Suprapubic skin (tissue), 4 donors: ENCODE data around the gene ATP5MK. TPM values are rescaled to one million over a fixed set of nuclear protein-coding genes. Genes with fewer than 3 reads are reported as not detected.
"Not testable (repeated sequence)": the region's sequence is repeated elsewhere in the genome, so short reads cannot be mapped to it uniquely, and the experiment has no call there.

ENCODE experiments used
- DNase-seq, 2 donors: peaks; one replicate each; pipeline ENCODE4 v3.0.0-alpha.2; 2019; ENCODE audit warnings: low spot score in 2 of 2
- H3K27ac ChIP-seq: fragments of 200-600 bp; sonication (generic); one replicate; pipeline ENCODE4 v1.5.1; 2019
- H3K27me3 ChIP-seq: fragments of 200-600 bp; sonication (generic); one replicate; pipeline ENCODE4 v1.5.1; 2019
- H3K36me3 ChIP-seq: fragments of 200-600 bp; sonication (generic); one replicate; pipeline ENCODE4 v1.5.1; 2019
- H3K4me1 ChIP-seq: fragments of 200-600 bp; sonication (generic); one replicate; pipeline ENCODE4 v1.5.1; 2019
- H3K4me3 ChIP-seq: fragments of 200-600 bp; sonication (generic); one replicate; pipeline ENCODE4 v1.5.1; 2019; ENCODE audit warnings: mild to moderate bottlenecking
- H3K9me3 ChIP-seq: fragments of 200-600 bp; sonication (generic); one replicate; pipeline ENCODE4 v1.5.1; 2019
- EP300 ChIP-seq: sonication (generic); formaldehyde crosslinking; IDR thresholded peaks from one replicate; pipeline ENCODE4 v1.6.1; 2017; ENCODE audit warnings: antibody characterized with exemption
- POLR2A ChIP-seq, 2 donors: fragments of 450-650 bp; IDR thresholded peaks; one replicate each; pipeline ENCODE4 v1.6.1; 2017; ENCODE audit warnings: antibody characterized with exemption in 2 of 2, mild to moderate bottlenecking in 2 of 2, moderate library complexity in 2 of 2
- POLR2AphosphoS5 ChIP-seq, 3 donors: sonication (generic); formaldehyde crosslinking; IDR thresholded peaks; one replicate each; pipeline ENCODE4 v1.6.1; 2017; ENCODE audit warnings: antibody characterized with exemption in 3 of 3
- WGBS: methylation state at CpG from one replicate; pipeline ENCODE4 v1.1.5; 2018; 5-methylcytosine and 5-hydroxymethylcytosine counted together
- total RNA-seq, 4 donors: library from RNA; depleted of rRNA; stranded (reverse); fragments of >200 nt; gene quantifications; one replicate each; pipeline ENCODE4 v1.1.0, GENCODE V29; 2016
- TF ChIP-seq, protein P1 (sequence below), 2 donors: fragments of 200-600 bp in 1 of 2; fragments of 450-650 bp in 1 of 2; sonication (generic) in 1 of 2; IDR thresholded peaks; one replicate each; pipeline ENCODE4 v1.5.1; 2016 to 2019; ENCODE audit warnings: antibody characterized with exemption in 2 of 2, mild to moderate bottlenecking in 1 of 2, moderate library complexity in 1 of 2

ATP5MK gene
- total RNA-seq, 4 donors from 2014 or later: 92.4 to 207 (median 167) TPM

- H3K36me3 ChIP-seq: peaks cover under 1% of the 10 kb centered on the region
- TF ChIP-seq POLR2A (IDR thresholded peaks at IDR 0.05) (peak in 1 of 2 donors; percentile 86), POLR2AphosphoS5 (IDR thresholded peaks at IDR 0.05) (peak in 2 of 3 donors; percentile 67 to 88), EP300 (no peak)
- TF ChIP-seq, protein P1, sequence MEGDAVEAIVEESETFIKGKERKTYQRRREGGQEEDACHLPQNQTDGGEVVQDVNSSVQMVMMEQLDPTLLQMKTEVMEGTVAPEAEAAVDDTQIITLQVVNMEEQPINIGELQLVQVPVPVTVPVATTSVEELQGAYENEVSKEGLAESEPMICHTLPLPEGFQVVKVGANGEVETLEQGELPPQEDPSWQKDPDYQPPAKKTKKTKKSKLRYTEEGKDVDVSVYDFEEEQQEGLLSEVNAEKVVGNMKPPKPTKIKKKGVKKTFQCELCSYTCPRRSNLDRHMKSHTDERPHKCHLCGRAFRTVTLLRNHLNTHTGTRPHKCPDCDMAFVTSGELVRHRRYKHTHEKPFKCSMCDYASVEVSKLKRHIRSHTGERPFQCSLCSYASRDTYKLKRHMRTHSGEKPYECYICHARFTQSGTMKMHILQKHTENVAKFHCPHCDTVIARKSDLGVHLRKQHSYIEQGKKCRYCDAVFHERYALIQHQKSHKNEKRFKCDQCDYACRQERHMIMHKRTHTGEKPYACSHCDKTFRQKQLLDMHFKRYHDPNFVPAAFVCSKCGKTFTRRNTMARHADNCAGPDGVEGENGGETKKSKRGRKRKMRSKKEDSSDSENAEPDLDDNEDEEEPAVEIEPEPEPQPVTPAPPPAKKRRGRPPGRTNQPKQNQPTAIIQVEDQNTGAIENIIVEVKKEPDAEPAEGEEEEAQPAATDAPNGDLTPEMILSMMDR (IDR thresholded peaks at IDR 0.05): no peak
- no peaks in the 10 kb centered on the region for H3K9me3 ChIP-seq
- H3K4me1 ChIP-seq: peaks cover 12% of the 10 kb centered on the region
- under 1% methylated on average over 22 of the region's 81 CpGs for WGBS
- peak within 1 kb of the TSS; percentile 91 for H3K4me3 ChIP-seq
- peak; percentile 93 for DNase-seq
- peak within 1 kb of the TSS; percentile 91 for H3K27ac ChIP-seq
- no peaks in the 10 kb centered on the region for H3K27me3 ChIP-seq
Observed at GRCh38 chr10:103367782-103368518, 28.3 kb downstream of the ATP5MK start, which contains the start of gene TAF5. TSS of gene TAF5 (plus strand) at chr10:103367976. CDS start at chr10:103367990, 14 bp downstream.

DNA sequence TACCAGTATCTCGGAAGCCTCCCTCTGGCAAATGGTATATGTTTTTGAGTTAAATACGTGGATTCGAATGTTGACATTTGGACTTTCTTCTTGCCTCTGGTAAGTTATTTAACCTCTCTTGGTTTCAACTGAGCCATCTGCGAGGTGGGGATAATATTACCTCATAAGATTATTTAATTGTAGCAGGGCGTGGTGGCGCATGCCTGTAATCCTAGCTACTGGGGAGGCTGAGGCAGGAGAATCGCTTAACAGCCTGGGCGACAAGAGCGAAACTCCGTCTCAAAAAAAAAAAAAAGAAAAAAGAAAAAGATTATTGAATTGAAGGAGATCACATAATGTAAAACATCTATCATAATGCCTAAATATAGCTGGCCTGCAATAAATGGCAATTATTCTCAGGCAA is 28.9 kb downstream of the ATP5MK start:
- no peak for TF ChIP-seq EP300
- TF ChIP-seq POLR2AphosphoS5 (IDR thresholded peaks at IDR 0.05): no peak
- TF ChIP-seq, protein P1 (IDR thresholded peaks at IDR 0.05): no peak
- no peak for TF ChIP-seq POLR2A (IDR thresholded peaks at IDR 0.05)
- Histone ChIP-seq H3K27me3 (no peaks in the 10 kb centered on the region), H3K36me3 (no peaks in the 10 kb centered on the region), H3K4me3 (peak overlapping the region; percentile 91), H3K27ac (peak overlapping the region; percentile 91), H3K4me1 (peaks cover 12% of the 10 kb centered on the region), H3K9me3 (no peaks in the 10 kb centered on the region)
- DNase-seq: no peak
- 47% methylated on average over 10 of the region's 10 CpGs for WGBS

DNA sequence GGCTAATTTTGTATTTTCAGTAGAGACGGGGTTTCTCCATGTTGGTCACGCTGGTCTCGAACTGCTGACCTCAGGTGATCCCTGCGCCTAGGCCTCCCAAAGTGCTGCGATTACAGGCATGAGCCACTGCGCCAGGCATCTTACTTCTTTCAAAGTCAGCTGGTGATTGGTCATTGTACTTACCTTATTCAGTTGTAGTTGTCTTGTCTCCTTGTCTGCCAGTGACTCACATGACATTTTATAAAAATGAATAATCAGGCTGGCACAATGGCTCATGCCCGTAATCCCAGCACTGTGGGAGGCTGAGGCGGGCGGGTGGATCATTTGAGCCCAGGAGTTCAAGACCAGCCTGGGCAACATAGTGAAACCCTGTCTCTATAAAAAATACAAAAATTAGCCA is 35.5 kb downstream of the ATP5MK start:
- WGBS: 89% methylated on average over 9 of the region's 9 CpGs
- DNase-seq, H3K36me3 ChIP-seq, H3K4me3 ChIP-seq, H3K27ac ChIP-seq, H3K4me1 ChIP-seq, H3K27me3 ChIP-seq, H3K9me3 ChIP-seq: not testable (repeated sequence)

- H3K36me3 ChIP-seq, H3K27ac ChIP-seq, H3K27me3 ChIP-seq, DNase-seq, H3K4me1 ChIP-seq, H3K4me3 ChIP-seq, H3K9me3 ChIP-seq: not testable (repeated sequence)
- 94% methylated on average over 4 of the region's 4 CpGs for WGBS
Observed at GRCh38 chr10:103359493-103359892, 36.8 kb downstream of the ATP5MK start.

DNA sequence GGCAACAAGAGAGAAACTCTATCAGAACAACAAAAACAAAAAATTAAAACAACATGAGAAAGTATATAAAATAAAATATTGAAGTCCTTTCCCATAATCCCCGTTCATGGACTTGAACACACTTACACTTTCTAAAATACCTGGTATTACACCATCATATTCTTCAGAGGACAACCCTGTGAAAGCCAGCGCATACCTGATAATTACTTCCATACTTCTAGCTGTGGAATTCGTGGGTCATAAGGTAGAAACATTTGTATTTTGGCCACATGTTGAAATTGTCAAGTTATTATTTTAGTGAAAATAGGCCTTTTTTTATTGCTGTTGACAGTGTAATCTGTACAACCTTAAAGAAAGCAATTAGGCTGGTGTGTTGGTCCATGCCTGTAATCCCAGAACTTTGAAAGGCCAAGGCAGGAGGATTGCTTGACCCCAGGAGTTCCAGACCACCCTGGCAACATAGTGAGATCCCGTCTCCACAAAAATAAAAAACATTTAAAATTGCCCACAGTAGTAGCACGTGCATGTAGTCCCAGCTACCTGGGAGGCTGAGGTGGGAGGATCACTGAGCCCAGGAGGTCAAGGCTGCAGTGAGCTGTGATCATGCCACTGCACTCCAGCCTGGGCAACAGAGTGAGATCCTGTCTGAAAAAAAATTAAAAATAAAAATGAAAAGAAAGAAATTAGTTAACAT is 40.2 kb downstream of the ATP5MK start:
- no peak overlapping the region for H3K27ac ChIP-seq
- H3K36me3 ChIP-seq: no peaks in the 10 kb centered on the region
- WGBS: 75% methylated on average over 5 of the region's 5 CpGs
- H3K9me3 ChIP-seq: no peaks in the 10 kb centered on the region
- TF ChIP-seq POLR2A (IDR thresholded peaks at IDR 0.05) (no peak), POLR2AphosphoS5 (IDR thresholded peaks at IDR 0.05) (no peak), EP300 (no peak)
- TF ChIP-seq, protein P1 (IDR thresholded peaks at IDR 0.05): no peak
- H3K4me3 ChIP-seq: no peak overlapping the region
- DNase-seq: no peak
- H3K27me3 ChIP-seq: no peaks in the 10 kb centered on the region
- no peaks in the 10 kb centered on the region for H3K4me1 ChIP-seq

GRCh38 chr10:103354567-103354966 is 41.7 kb downstream of the ATP5MK start:
- not testable (repeated sequence) for DNase-seq, H3K4me3 ChIP-seq

More at GRCh38 chr10:103354567-103354966, 41.7 kb downstream of the ATP5MK start:
- not testable (repeated sequence) for H3K36me3 ChIP-seq, H3K4me1 ChIP-seq, H3K9me3 ChIP-seq, H3K27me3 ChIP-seq, H3K27ac ChIP-seq
- 91% methylated on average over 4 of the region's 4 CpGs for WGBS
